IMR-90 (cell line): ENCODE data around the gene CHST2. TPM values are rescaled to one million over a fixed set of nuclear protein-coding genes. Genes with fewer than 3 reads are reported as not detected.

Source experiments
- ATAC-seq: fragments of 200-7000 bp; cut with Tn5 transposase; 2 replicates; pipeline ENCODE4 v1.9.1; 2020; ENCODE audit warnings: low read depth, mild to moderate bottlenecking, moderate library complexity
- BruUV-seq: library from RNA; stranded (reverse); fragments of 400-500 nt; replicated peaks from 2 replicates; lab custom pipeline; 2021; lab: Mats Ljungman, UMichigan
- CTCF ChIA-PET: fragments of 300-600 bp; formaldehyde crosslinking; extraction: SDS; loops from one replicate; lab custom pipeline; 2021; ENCODE audit warnings: antibody characterized with exemption; lab: Yijun Ruan, JAX
- POLR2A ChIA-PET: fragments of 300-600 bp; sonication (Branson Sonifier 250); formaldehyde crosslinking; loops from one replicate; lab custom pipeline; 2022; ENCODE audit warnings: antibody characterized with exemption; ENCODE audit not compliant: unreplicated experiment; lab: Charles Lee
- DNase-seq: peaks from one replicate; pipeline ENCODE4 v3.0.0; 2013
- H2AFZ ChIP-seq: replicated peaks from 2 replicates; pipeline ENCODE3; 2013; ENCODE audit warnings: low read length, mild to moderate bottlenecking; ENCODE audit not compliant: poor library complexity
- H2AK5ac ChIP-seq: 2 replicates; pipeline ENCODE4 v1.6.1; 2013; ENCODE audit warnings: low read depth, low read length, inconsistent platforms
- H2AK9ac ChIP-seq: replicated peaks from 2 replicates; pipeline ENCODE3; 2013; ENCODE audit warnings: mild to moderate bottlenecking, low read depth, low read length, moderate library complexity; ENCODE audit not compliant: poor library complexity
- H2BK120ac ChIP-seq: 2 replicates; pipeline ENCODE4 v1.6.1; 2013; ENCODE audit warnings: low read depth, low read length, inconsistent platforms
- H2BK15ac ChIP-seq: 3 replicates; pipeline ENCODE4 v1.6.1; 2013; ENCODE audit warnings: low read depth, low read length, inconsistent platforms
- H2BK20ac ChIP-seq: 2 replicates; pipeline ENCODE4 v1.6.1; 2013; ENCODE audit warnings: low read depth, mild to moderate bottlenecking, inconsistent platforms, low read length, moderate library complexity
- H2BK5ac ChIP-seq: 2 replicates; pipeline ENCODE4 v1.6.1; 2013; ENCODE audit warnings: mild to moderate bottlenecking, low read depth, low read length, inconsistent platforms; ENCODE audit not compliant: poor library complexity, severe bottlenecking
- H3K14ac ChIP-seq: replicated peaks from 2 replicates; pipeline ENCODE4 v1.6.1; 2013; ENCODE audit warnings: low read depth, low read length, inconsistent platforms
- H3K18ac ChIP-seq: 2 replicates; pipeline ENCODE4 v1.6.1; 2013; ENCODE audit warnings: low read depth, low read length, control low read depth
- H3K23ac ChIP-seq: 2 replicates; pipeline ENCODE4 v1.6.1; 2013; ENCODE audit warnings: low read depth, low read length, inconsistent platforms
- H3K27ac ChIP-seq: 2 replicates; pipeline ENCODE4 v1.5.1; 2013; ENCODE audit warnings: mild to moderate bottlenecking, control low read depth, low read length; ENCODE audit not compliant: insufficient read depth
- H3K27me3 ChIP-seq: 2 replicates; pipeline ENCODE4 v1.6.1; 2013; ENCODE audit warnings: low read length; ENCODE audit not compliant: control insufficient read depth, insufficient read depth
- H3K36me3 ChIP-seq: 2 replicates; pipeline ENCODE4 v1.6.1; 2013; ENCODE audit warnings: low read length, mixed read lengths; ENCODE audit not compliant: control insufficient read depth, insufficient read depth
- H3K4ac ChIP-seq: 2 replicates; pipeline ENCODE4 v1.6.1; 2013; ENCODE audit warnings: low read depth, low read length, inconsistent platforms
- H3K4me1 ChIP-seq: 2 replicates; pipeline ENCODE4 v1.6.1; 2013; ENCODE audit warnings: low read length, mixed read lengths; ENCODE audit not compliant: control insufficient read depth, insufficient read depth
- H3K4me2 ChIP-seq: 2 replicates; pipeline ENCODE4 v1.6.1; 2013; ENCODE audit warnings: low read depth, mild to moderate bottlenecking, control low read depth, low read length, moderate library complexity
- H3K4me3 ChIP-seq: 2 replicates; pipeline ENCODE4 v1.5.1; 2013; ENCODE audit warnings: low read depth, mild to moderate bottlenecking, control low read depth, low read length, moderate library complexity; ENCODE audit not compliant: insufficient read depth
- H3K56ac ChIP-seq: 2 replicates; pipeline ENCODE4 v1.6.1; 2013; ENCODE audit warnings: low read length, inconsistent platforms; ENCODE audit not compliant: insufficient read depth; ENCODE audit errors: extremely low read depth
- H3K79me1 ChIP-seq, 2 experiments: 2 replicates each; pipeline ENCODE4 v1.6.1; 2013; ENCODE audit warnings: low read length in 2 of 2, inconsistent platforms in 1 of 2, low read depth in 1 of 2
- H3K9ac ChIP-seq: 2 replicates; pipeline ENCODE4 v1.6.1; 2013; ENCODE audit warnings: low read depth, low read length, control low read depth
- H3K9me1 ChIP-seq: 2 replicates; pipeline ENCODE4 v1.6.1; 2013; ENCODE audit warnings: low read length, inconsistent platforms; ENCODE audit not compliant: insufficient read depth
- H3K9me3 ChIP-seq: 2 replicates; pipeline ENCODE4 v1.6.1; 2013; ENCODE audit warnings: low read length; ENCODE audit not compliant: control insufficient read depth, insufficient read depth
- H4K20me1 ChIP-seq: 2 replicates; pipeline ENCODE4 v1.6.1; 2013; ENCODE audit warnings: low read length, inconsistent platforms; ENCODE audit not compliant: insufficient read depth
- H4K5ac ChIP-seq: 2 replicates; pipeline ENCODE4 v1.6.1; 2013; ENCODE audit warnings: mild to moderate bottlenecking, low read depth, low read length, control low read depth
- H4K8ac ChIP-seq, 2 experiments: 2 replicates each; pipeline ENCODE4 v1.6.1; 2013; ENCODE audit warnings: low read depth in 2 of 2, low read length in 2 of 2, control low read depth in 1 of 2, inconsistent platforms in 1 of 2
- H4K91ac ChIP-seq: 2 replicates; pipeline ENCODE4 v1.6.1; 2013; ENCODE audit warnings: low read depth, low read length, inconsistent platforms; ENCODE audit not compliant: insufficient read depth
- BHLHE40 ChIP-seq: fragments of 150-350 bp; IDR thresholded peaks from 2 replicates; pipeline ENCODE4 v1.6.1; 2016; ENCODE audit warnings: mild to moderate bottlenecking, low read depth, low read length
- CEBPB ChIP-seq: IDR thresholded peaks from 2 replicates; pipeline ENCODE4 v1.6.1; 2012; ENCODE audit warnings: low read depth, low read length, improper control_type of control experiment
- CHD1 ChIP-seq: IDR thresholded peaks from 2 replicates; pipeline ENCODE4 v1.6.1; 2012; ENCODE audit warnings: low read depth, low read length, improper control_type of control experiment
- CTCF ChIP-seq: conservative IDR thresholded peaks from 2 replicates; pipeline ENCODE4 v1.5.1; 2012; ENCODE audit warnings: mild to moderate bottlenecking, low read depth, low read length, improper control_type of control experiment
- FOS ChIP-seq: fragments of 150-350 bp; IDR thresholded peaks from 2 replicates; pipeline ENCODE4 v1.6.1; 2016; ENCODE audit warnings: low read depth, low read length
- MAZ ChIP-seq: IDR thresholded peaks from 2 replicates; pipeline ENCODE4 v1.6.1; 2012; ENCODE audit warnings: low read depth, mild to moderate bottlenecking, low read length, improper control_type of control experiment, moderate library complexity, borderline replicate concordance
- MXI1 ChIP-seq: IDR thresholded peaks from 2 replicates; pipeline ENCODE4 v1.6.1; 2012; ENCODE audit warnings: low read depth, mild to moderate bottlenecking, low read length, moderate library complexity, borderline replicate concordance
- POLR2A ChIP-seq: IDR thresholded peaks from 2 replicates; pipeline ENCODE4 v1.6.1; 2012; ENCODE audit warnings: mild to moderate bottlenecking, low read depth, low read length
- RCOR1 ChIP-seq: IDR thresholded peaks from 2 replicates; pipeline ENCODE4 v1.6.1; 2012; ENCODE audit warnings: mild to moderate bottlenecking, low read length, improper control_type of control experiment; ENCODE audit not compliant: insufficient replicate concordance
- RFX5 ChIP-seq: IDR thresholded peaks from 2 replicates; pipeline ENCODE4 v1.8.0; 2012; ENCODE audit warnings: low read depth, mild to moderate bottlenecking, low read length, moderate library complexity
- SMC3 ChIP-seq: fragments of 150-350 bp; IDR thresholded peaks from 2 replicates; pipeline ENCODE4 v1.6.1; 2016; ENCODE audit warnings: low read depth, mild to moderate bottlenecking, antibody characterized with exemption, low read length, moderate library complexity
- USF2 ChIP-seq: fragments of 150-350 bp; IDR thresholded peaks from 2 replicates; pipeline ENCODE4 v1.6.1; 2017; ENCODE audit warnings: mild to moderate bottlenecking, antibody characterized with exemption, low read length, low read depth
- WGBS, 2 experiments: methylation state at CpG; one replicate each; pipeline versions ENCODE4 v1.1.5 to v1.1.7; 2013; ENCODE audit warnings: missing lambda C conversion rate in 2 of 2; ENCODE audit not compliant: insufficient read length in 1 of 2; ENCODE audit errors: extremely low coverage in 2 of 2; 5-methylcytosine and 5-hydroxymethylcytosine counted together
- dilution Hi-C: fragments of 300-500 bp; cut with HindIII; formaldehyde crosslinking; loops from one replicate; pipeline ENCODE4 v1.14.3; 2018; ENCODE audit warnings: low sequenced_read_pairs; ENCODE audit not compliant: unreplicated experiment
- in situ Hi-C: fragments of 300-500 bp; cut with MboI; formaldehyde crosslinking; loops from 3 replicates; pipeline ENCODE4 v1.14.3; 2019; ENCODE audit warnings: low sequenced_read_pairs, inconsistent platforms, mixed read lengths
- intact Hi-C: fragments of 100-400 bp; cut with micrococcal nuclease; formaldehyde crosslinking; loops from 2 replicates; pipeline ENCODE4 v1.10.0; 2022
- polyA plus RNA-seq, 3 experiments: library from polyadenylated mRNA; depleted of rRNA; stranded (reverse); fragments of >200 nt; gene quantifications; 2 replicates each; pipeline ENCODE4 v1.2.3, GENCODE V29; 2012; ENCODE audit warnings: low replicate concordance in 1 of 3
- total RNA-seq: library from RNA; depleted of rRNA; stranded (reverse); fragments of >200 nt; gene quantifications from 2 replicates; pipeline ENCODE4 v1.2.3, GENCODE V29; 2012
- TF ChIP-seq, protein P1 (sequence below): fragments of 150-350 bp; IDR thresholded peaks from 2 replicates; pipeline ENCODE4 v1.6.1; 2016; ENCODE audit warnings: low read depth, mild to moderate bottlenecking, low read length, moderate library complexity, borderline replicate concordance

Gene CHST2
- total and polyA plus RNA-seq, 2 of the 4 experiments (the other 2 are of a cell fraction) = 0.90 to 1.4 TPM

GRCh38 chr3:143089965-143090364, 29.6 kb upstream of the CHST2 start:
- no peak overlapping the region for H3K14ac ChIP-seq
- in situ Hi-C loops (no loop called here), dilution Hi-C loops (no loop called here), intact Hi-C loops (no loop called here)
- H4K20me1 ChIP-seq = no peaks in the 10 kb centered on the region
- H3K9me3 ChIP-seq = no peaks in the 10 kb centered on the region
- H3K18ac ChIP-seq = no peak overlapping the region
- BruUV-seq = no TSS peak
- H3K36me3 ChIP-seq = no peaks in the 10 kb centered on the region
- no peak overlapping the region for H2AK9ac ChIP-seq
- no peak overlapping the region for H2AFZ ChIP-seq
- no peak overlapping the region for H3K56ac ChIP-seq
- H2BK20ac ChIP-seq = no peak overlapping the region
- no peak overlapping the region for H4K5ac ChIP-seq
- H3K4me3 ChIP-seq = no peak overlapping the region
- H3K79me1 ChIP-seq = no peaks in the 10 kb centered on the region
- H4K91ac ChIP-seq = no peak overlapping the region
- no CpG with 5 or more reads among the region's 4 CpGs for WGBS, 2 experiments
- H3K4me1 ChIP-seq = no peaks in the 10 kb centered on the region
- H3K23ac ChIP-seq = no peak overlapping the region
- TF ChIP-seq FOS = no peak
- TF ChIP-seq RFX5 = no peak
- TF ChIP-seq USF2 = no peak
- TF ChIP-seq, protein P1, sequence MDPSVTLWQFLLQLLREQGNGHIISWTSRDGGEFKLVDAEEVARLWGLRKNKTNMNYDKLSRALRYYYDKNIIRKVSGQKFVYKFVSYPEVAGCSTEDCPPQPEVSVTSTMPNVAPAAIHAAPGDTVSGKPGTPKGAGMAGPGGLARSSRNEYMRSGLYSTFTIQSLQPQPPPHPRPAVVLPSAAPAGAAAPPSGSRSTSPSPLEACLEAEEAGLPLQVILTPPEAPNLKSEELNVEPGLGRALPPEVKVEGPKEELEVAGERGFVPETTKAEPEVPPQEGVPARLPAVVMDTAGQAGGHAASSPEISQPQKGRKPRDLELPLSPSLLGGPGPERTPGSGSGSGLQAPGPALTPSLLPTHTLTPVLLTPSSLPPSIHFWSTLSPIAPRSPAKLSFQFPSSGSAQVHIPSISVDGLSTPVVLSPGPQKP = no peak
- TF ChIP-seq SMC3 = no peak
- no peak for TF ChIP-seq CTCF
- TF ChIP-seq MXI1 = no peak
- no peak for TF ChIP-seq RCOR1
- no peak for TF ChIP-seq CHD1
- no peak for TF ChIP-seq POLR2A
- TF ChIP-seq CEBPB = no peak
- no peak for TF ChIP-seq MAZ
- TF ChIP-seq BHLHE40 = no peak
- no peak overlapping the region for H3K27ac ChIP-seq
- no peak overlapping the region for H3K4me2 ChIP-seq
- no peak overlapping the region for H3K9ac ChIP-seq
- ChIA-PET CTCF (no interaction called here), POLR2A (no interaction called here)
- ATAC-seq = no peak
- DNase-seq = no peak
- no peak overlapping the region for H4K8ac ChIP-seq
- peaks cover 6% of the 10 kb centered on the region for H3K27me3 ChIP-seq
- H2BK120ac ChIP-seq = no peak overlapping the region
- H2BK15ac ChIP-seq = no peak overlapping the region
- H3K9me1 ChIP-seq = no peaks in the 10 kb centered on the region
- no peak overlapping the region for H2BK5ac ChIP-seq
- H3K4ac ChIP-seq = no peak overlapping the region
- no peak overlapping the region for H2AK5ac ChIP-seq
